Stimulated activated CD4-positive, alpha-beta T cell treated with anti-CD3 and anti-CD28 coated beads, Interleukin-4, amount 100 ng/mL, for 24 hours (primary cell): ENCODE measurements around the gene MFSD12.
"Not testable (repeated sequence)": the region's sequence is repeated elsewhere in the genome, so short reads cannot be mapped to it uniquely, and the experiment has no call there.

Source experiments
- DNase-seq: peaks from one replicate; pipeline ENCODE4 v3.0.0-alpha.2; 2020

Gene MFSD12

DNA sequence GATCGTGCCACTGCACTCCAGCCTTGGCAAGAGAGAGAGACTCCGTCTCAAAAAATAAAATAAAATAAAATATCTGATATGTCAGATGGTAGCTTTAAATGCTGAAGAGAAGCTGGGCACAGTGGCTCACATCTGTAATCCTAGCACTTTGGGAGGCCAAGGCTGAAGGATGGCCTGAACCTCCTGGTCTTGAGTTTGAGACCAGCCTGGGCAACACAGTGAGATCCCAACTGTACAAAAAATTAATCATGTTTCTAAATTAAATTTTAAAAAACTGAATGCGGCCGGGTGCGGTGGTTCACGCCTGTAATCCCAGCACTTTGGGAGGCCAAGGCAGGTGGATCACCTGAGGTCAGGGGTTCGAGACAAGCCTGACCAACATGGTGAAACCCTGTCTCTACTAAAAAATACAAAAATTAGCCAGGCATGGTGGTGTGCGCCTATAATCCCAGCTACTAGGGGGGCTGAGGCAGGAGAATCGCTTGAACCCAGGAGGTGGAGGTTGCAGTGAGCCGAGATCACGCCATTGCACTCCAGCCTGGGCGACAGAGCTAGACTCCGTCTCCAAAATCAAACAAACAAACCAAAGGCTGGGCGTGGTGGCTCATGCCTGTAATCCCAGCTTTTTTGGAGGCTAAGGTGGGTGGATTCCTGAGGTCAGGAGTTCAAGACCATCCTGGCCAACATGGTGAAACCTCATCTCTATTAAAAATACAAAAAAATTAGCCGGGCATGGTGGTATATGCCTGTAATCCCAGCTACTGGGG lies 26.8 kb upstream of the MFSD12 start:
- not testable (repeated sequence) for DNase-seq

DNA sequence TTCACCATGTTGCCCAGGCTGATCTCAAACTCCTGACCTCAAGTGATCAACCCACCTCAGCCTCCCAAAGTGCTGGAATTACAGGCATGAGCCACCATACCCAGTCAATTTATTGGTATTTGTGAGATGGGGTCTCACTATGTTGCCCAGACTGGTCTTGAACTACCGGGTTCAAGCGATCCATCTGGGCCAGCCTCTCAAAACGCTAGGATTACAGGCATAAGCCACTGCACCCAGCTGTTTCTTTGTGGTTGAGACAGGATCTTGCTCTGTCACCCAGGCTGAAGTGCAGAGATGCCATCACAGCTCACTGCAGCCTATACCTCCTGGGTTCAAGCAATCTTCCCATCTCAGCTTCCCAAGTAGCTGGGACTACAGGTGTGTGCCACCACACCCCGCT lies 24.4 kb upstream of the MFSD12 start:
- not testable (repeated sequence) for DNase-seq

DNA sequence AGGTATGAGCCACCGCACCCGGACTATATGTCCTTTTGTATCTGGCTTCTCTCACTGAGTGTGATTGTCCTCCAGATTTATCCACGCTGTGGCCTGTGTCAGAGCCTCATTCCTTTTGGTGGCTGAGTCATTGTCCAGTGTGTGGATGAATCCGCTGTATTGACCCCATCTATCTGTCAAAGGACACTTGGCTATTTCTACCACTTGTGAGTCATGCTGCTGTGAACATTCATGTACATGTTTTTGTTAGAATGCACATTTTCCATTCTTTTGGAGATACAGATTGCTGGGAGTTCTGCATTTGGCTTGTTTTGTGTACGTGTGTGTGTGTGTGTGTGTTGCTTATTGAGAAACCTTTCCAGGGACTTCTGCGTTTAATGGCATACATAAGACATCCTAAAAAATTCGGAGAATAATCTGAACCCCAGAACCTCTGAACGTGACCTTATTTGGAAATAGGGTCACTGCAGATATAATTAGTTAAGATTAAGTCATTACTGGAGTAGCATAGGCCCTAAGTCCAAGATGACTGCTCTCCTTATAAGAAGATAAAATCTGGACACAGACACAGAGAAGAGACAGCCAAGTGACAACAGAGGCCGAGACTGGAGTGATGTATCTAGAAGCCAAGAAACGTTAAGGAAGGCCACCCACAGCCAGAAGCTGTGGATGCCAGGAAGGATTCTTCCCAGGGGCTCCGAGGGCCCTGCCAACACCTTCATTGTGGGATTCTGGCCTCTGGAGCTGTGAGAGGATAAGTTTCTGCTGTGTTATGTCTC lies 23.0 kb upstream of the MFSD12 start:
- DNase-seq = no peak

GRCh38 chr19:3578390-3578789 lies 21.0 kb upstream of the MFSD12 start:
- no peak for DNase-seq

DNA sequence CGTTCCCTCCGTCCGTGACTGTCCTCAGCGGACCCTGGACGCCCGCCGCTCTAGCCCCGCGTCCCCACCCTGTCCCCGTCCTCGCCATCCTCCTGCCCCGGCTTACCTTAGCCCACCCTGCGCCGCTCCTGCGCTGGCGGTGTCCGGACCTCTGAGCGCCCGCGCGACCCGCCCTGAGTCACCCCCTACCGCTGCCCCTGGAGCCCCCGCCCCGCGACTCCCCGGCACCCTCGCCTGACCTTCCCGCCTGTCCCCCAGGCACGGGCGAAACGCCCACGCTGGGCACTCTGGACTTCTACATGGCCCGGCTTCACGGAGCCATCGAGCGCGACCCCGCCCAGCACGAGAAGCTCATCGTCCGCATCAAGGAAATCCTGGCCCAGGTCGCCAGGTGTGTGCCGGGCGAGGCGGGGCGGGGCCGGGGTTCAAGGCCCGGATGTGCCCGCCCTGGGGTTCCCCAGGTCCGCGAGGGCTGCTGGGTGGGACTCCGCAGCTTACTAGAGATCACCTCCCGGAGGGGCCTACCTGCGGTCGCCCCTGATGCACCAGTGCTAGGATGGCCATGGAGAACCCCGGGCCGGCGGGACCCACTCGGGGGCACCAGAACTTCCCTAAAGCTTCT lies 20.4 kb upstream of the MFSD12 start:
- DNase-seq = no peak

DNA sequence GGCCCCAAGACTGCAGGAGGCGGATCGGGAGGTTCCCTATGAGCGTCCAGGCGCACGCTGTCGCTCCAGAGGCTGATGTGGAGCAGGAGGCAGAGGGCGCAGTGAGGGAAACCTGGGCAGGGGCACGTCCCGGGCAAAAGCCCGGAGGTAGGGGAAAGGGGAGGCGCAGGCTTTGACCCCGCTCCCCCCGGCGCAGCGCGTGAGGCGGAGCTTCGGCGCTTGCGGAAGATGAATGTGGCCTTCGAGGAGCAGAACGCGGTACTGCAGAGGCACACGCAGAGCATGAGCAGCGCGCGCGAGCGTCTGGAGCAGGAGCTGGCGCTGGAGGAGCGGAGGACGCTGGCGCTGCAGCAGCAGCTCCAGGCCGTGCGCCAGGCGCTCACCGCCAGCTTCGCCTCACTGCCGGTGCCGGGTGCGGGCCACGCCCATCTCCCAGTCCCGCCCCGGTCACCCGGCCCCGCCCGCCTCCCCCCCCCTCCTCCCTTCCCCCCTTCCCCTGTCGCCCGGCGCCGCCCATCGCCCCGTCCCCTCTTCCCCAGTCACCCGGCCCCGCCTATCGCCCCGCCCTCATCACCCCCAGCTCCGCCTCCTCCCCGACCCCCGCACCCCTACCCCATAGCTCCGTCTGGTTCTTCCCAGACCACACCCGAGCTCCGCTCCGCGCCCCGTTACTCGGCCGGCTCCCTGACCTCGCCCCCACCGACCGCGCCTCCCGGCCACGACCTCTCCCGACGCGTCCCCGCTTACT lies 19.5 kb upstream of the MFSD12 start:
- DNase-seq = no peak

- no peak for DNase-seq
Measured at GRCh38 chr19:3575949-3576673, 18.7 kb upstream of the MFSD12 start.

- DNase-seq = peak; percentile 14
Measured at GRCh38 chr19:3575260-3575741, 17.9 kb upstream of the MFSD12 start.

GRCh38 chr19:3573858-3574637 lies 16.7 kb upstream of the MFSD12 start:
- peak; percentile 82 for DNase-seq

GRCh38 chr19:3573162-3573857 lies 15.9 kb upstream of the MFSD12 start:
- DNase-seq = peak; percentile 24

DNA sequence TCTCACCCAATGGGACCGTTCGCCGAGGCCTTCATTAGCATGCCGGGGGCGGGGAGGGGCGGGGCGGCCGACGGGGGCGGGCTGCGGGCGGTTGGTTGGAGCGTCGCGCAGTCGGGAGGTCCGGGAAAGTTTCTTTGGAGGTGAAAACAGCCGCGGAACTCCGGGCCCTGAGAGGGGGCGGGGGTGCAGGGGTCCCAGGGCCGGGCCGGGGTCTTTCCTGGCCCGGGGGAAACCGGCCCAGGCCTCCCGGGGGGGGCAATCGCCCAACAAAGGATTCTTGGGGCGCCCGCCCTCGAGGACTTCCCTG lies 15.4 kb upstream of the MFSD12 start, which contains the start of gene HMG20B:
TSS of gene HMG20B (plus strand) at position 90 of the 307 bp plus-strand sequence. CDS start 366 bp downstream, outside the sequence.
- no peak for DNase-seq

- DNase-seq = peak; percentile 100
Measured at GRCh38 chr19:3572132-3572854, 14.9 kb upstream of the MFSD12 start.

DNA sequence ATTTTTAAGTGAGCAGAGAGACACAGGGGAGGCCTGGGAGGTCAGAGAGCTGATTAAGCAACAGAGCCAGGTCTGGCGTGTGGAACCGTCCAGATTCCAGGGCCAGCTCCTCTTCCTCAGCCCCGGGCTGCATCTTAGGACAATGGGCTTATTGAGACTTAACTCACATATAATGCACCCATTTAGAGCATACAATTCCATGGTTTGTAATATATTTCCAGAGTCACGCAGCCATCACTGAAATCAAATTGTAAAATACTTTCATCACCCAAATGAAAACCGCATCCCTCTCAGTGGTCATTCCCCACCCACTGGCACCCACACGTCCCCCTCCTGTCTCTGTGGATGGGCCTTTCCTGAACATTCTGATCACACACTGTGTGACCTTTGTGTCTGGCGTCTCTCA lies 13.2 kb upstream of the MFSD12 start:
- no peak for DNase-seq

- DNase-seq = not testable (repeated sequence)
Measured at GRCh38 chr19:3570042-3570441, 12.7 kb upstream of the MFSD12 start.

- no peak for DNase-seq
Measured at GRCh38 chr19:3565139-3565538, 7.8 kb upstream of the MFSD12 start.

DNA sequence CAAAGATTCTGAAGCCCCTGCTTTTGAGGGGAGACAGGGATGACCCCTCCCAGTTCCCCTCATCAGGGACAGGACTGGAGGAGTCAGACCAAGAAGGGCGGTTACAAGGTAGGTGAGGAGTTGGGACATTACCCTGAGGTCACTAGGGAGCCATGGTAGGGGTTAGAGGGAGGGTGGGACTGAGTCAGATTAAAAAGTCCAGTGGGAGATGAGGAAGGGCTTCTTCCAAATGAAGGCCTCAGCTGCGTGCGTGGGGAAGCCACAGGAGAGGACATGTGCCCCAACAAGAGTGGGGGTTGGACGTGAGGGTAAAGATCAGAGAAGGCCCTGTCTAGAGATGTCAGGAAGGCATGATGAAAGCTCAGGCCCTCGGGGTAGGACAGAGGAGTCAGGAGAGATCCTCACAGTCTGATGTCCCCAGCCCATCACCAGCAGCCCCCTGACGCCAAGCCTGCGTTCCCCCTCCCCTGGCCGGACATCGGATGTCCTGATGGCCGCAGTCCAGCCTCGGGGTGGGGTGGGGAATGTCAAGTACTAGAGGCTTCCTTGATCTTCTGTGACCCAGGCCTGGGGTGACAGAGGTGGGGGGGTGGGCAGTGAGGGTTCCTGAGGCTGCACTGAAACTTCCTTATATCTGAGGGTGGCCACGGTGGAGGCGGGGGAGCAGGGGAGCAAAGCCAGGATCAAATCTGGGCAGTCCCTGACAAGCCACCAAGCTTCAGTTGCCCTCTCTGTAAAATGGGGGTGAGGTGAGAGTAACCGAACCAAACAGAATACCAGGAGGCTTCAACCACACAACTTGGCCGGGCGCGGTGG lies 6.5 kb upstream of the MFSD12 start:
- DNase-seq = no peak

GRCh38 chr19:3556978-3557460 lies 367 bp downstream of the MFSD12 start:
- DNase-seq = peak; percentile 74

DNA sequence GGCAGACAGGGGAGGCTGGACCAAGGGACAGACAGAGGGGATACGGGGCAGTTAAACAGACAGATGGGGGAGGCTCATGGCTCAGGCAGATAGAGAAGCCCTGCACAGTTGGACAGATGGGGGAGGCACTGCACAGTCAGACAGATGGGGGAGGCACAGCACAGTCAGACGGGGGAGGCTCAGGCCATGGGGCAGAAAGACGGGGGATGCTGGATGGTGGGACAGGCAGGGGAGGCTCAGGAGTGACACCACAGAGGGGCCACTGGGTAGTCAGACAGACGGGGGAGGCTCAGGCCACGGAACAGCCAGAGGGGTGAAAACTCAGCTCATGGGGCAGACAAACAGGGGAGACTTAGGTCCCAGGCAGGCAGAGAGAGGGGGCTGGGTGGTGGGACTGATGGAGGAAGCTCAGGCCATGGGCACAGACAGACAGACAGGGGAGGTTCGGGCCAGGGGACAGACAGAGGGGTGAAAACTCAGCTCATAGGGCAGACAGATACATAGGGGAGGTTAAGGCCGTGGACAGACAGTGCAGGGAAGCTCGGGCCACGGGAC lies 886 bp downstream of the MFSD12 start:
- no peak for DNase-seq
